Right cardiac atrium (tissue), 5 donors: Measurements from ENCODE around the gene HNRNPUL2. TPM values are rescaled to one million over a fixed set of nuclear protein-coding genes. Genes with fewer than 3 reads are reported as not detected.

Experiments
- ATAC-seq, 2 donors: fragments of 200-7000 bp; cut with Tn5 transposase; one replicate each; pipeline versions ENCODE4 v1.8.0 to v1.9.1; 2020; ENCODE audit warnings: moderate library complexity in 2 of 2, mild to moderate bottlenecking in 1 of 2
- DNase-seq, 3 donors: peaks; one replicate each; pipeline ENCODE4 v3.0.0-alpha.2; 2020
- H3K27ac ChIP-seq: one replicate; pipeline ENCODE4 v1.5.1; 2013; ENCODE audit warnings: mild to moderate bottlenecking, low read length, control low read depth, moderate library complexity
- H3K27me3 ChIP-seq: one replicate; pipeline ENCODE4 v1.6.1; 2013; ENCODE audit not compliant: control insufficient read depth, insufficient read depth
- H3K4me1 ChIP-seq: one replicate; pipeline ENCODE4 v1.6.1; 2013; ENCODE audit warnings: low read length; ENCODE audit not compliant: control insufficient read depth, insufficient read depth
- H3K4me3 ChIP-seq: one replicate; pipeline ENCODE4 v1.5.1; 2013; ENCODE audit warnings: low read length, control low read depth
- H3K9me3 ChIP-seq: one replicate; pipeline ENCODE4 v1.6.1; 2013; ENCODE audit warnings: low read length; ENCODE audit not compliant: control insufficient read depth
- WGBS: extraction: QIAGEN DNeasy Blood & Tissue Kit; methylation state at CpG from one replicate; pipeline ENCODE4 v1.1.7; 2013; 5-methylcytosine and 5-hydroxymethylcytosine counted together
- intact Hi-C, 4 donors: fragments of 100-400 bp; cut with DNase I; formaldehyde crosslinking; loops; one replicate each; pipeline versions ENCODE4 v1.11.0 to v1.14.0; 2022 to 2023
- polyA plus RNA-seq: library from polyadenylated mRNA; stranded (reverse); fragments of 200-250 nt; gene quantifications from one replicate; pipeline ENCODE4 v1.2.3, GENCODE V29; 2013
- total RNA-seq, 4 donors: library from RNA; stranded (reverse); fragmentation: NEBNext Ultra II Directional; extraction: Animal tissue kit (Norgen Biotek cat#: 25700); gene quantifications; one replicate each; pipeline ENCODE4 v1.2.1, GENCODE V29; 2021
- donor health status: healthy with polysubstance abuse.
- donor health status: DM: no; HTN: yes; CAD: no.
- donor health status: DM: no; HTN: no; CAD: no.
- donor health status: DM: no; HTN: yes; CAD: no; lungs with severe emphysema.
- donor health status: DM: yes; HTN: yes; CAD: no.

HNRNPUL2 gene
- total and polyA plus RNA-seq, 5 donors: 29.3 to 37.2 (median 34.7) TPM

DNA sequence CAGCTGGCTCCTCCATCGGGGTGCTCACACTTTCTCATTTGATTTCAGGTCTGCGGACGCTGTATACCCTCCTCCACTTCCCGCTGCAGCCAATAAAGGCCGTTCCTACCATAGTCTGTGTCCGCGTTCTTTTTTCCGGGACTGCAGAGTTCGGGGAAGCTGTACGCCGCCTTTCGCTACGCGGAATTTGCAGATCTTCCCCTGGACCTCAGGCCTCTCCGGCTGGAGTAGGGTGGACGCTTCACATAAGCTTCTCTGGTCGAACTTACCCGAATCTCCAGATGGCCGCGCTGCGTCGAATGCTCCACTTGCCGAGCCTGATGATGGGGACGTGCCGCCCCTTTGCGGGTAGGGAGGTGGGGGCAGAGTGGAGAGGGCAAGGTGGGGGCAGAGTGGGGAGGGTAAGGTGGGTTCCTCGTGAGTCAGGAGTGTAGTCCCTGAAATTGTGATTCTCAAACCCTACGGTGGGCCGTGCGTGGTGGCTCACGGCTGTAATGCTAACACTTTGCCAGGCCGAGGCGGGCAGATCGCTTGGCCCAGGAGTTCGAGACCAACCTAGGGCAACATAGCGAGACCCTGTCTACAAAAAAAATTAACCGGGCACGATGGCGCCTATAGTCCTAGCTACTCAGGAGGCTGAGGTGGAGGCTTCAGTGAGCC is 61.5 kb downstream of the HNRNPUL2 start:
- intact Hi-C loops: no loop called here

DNA sequence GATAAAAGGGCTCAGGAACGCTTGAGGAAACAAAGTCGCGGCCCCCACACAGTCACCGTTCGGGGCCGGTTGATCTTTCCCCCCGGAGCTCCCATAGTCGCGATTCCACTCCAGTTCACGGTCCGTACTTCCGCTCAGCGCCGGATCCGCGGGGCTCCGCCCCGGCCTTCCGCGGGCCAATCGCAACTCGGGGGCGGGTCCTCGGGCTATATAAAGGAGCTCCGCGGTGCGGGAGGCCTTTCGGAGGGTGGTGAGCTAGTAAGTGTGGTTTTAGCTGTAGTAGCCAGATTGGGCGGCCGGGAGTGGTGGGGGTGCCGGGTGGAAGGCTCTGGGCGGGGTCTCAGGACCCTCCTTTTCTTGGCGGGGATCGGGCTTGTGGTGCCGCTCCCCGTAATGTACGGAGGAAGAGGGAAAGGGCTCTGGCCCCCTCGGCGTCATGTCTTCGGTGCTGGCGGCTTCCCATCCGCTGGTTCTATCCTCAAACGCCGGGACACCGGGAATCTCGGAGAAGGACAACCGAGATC is 62.1 kb downstream of the HNRNPUL2 start, which contains the start of the genes C11orf98 and CSKMT:
Gene C11orf98, minus strand, starts transcription at position 136 of the 524 bp plus-strand sequence. Its CDS starts 41 bp downstream, at position 95.
Gene CSKMT, plus strand, starts transcription at position 238 of the 524 bp plus-strand sequence. CDS start 568 bp downstream, outside the sequence.
- WGBS: under 1% methylated on average over 47 of the region's 47 CpGs
- Histone ChIP-seq H3K4me1 (peaks cover 9% of the 10 kb centered on the region), H3K27me3 (no peaks in the 10 kb centered on the region), H3K9me3 (no peaks in the 10 kb centered on the region), H3K4me3 (peak within 1 kb of the TSS; percentile 89), H3K27ac (peak within 1 kb of the TSS; percentile 97)
- ATAC-seq (peak; percentile 97 to 98), DNase-seq (peak; percentile 96 to 97 (median 97))
- intact Hi-C loops: no loop called here

More for the DNA sequence above, 61.5 kb downstream of the HNRNPUL2 start:
- Histone ChIP-seq H3K27me3 (no peaks in the 10 kb centered on the region), H3K4me3 (peak overlapping the region; percentile 89), H3K4me1 (peaks cover 9% of the 10 kb centered on the region), H3K9me3 (no peaks in the 10 kb centered on the region), H3K27ac (peak overlapping the region; percentile 97)
- DNase-seq (peak; percentile 50 to 84 (median 84)), ATAC-seq (peak; percentile 59 to 62)
- WGBS: 3% methylated on average over 39 of the region's 39 CpGs

DNA sequence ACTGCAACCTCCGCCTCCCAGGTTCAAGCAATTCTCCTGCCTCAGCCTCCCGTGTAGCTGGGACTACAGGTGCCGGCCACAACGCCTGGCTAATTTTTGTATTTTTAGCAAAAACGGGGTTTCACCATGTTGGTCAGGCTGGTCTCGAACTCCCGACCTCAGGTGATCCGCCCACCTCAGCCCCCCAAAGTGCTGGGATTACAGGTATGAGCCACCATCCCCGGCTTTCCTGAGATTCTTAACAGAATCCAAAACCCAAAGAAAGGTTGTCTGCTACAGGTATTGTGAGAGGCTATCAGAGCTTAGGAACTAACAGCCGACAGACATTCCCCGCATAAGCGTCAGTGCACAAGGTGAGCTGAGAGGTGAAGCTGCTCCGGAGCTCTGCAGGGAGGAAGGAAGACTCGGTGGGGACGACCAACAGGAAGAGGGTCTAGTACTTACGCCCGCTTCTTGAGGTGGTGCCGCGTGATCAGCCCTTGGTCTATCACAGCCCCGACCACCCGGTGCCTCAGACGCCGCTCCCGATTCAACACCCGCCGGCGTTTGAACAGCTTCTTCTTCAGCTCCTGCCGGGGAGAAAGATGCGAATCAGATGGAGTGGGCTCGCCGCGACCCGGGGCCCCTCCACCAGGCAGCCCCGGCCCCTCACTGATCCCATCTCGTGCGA is 62.7 kb downstream of the HNRNPUL2 start:
- 3% methylated on average over 36 of the region's 36 CpGs for WGBS
- intact Hi-C loops: no loop called here
- DNase-seq (no peak), ATAC-seq (peak; percentile 25 to 39)
- H3K4me1 ChIP-seq: peaks cover 9% of the 10 kb centered on the region
- H3K27me3 ChIP-seq: no peaks in the 10 kb centered on the region
- peak overlapping the region; percentile 89 for H3K4me3 ChIP-seq
- H3K9me3 ChIP-seq: no peaks in the 10 kb centered on the region
- peak overlapping the region; percentile 91 for H3K27ac ChIP-seq

Other genes starting within 250 kb of the HNRNPUL2 start
- gene AHNAK, start 180.7 kb downstream of the HNRNPUL2 start, total RNA-seq: 100 to 1,000 TPM; 289 to 371 (median 320) TPM
- 78.1 TPM for gene AHNAK, start 180.7 kb downstream of the HNRNPUL2 start, polyA plus RNA-seq
- 1,000 to 10,000 TPM in 1 of 4 donors, 100 to 1,000 TPM in 3; 807 to 1,060 (median 897) TPM for gene EEF1G, start 153.6 kb downstream of the HNRNPUL2 start, total RNA-seq
- 770 TPM for gene EEF1G, start 153.6 kb downstream of the HNRNPUL2 start, polyA plus RNA-seq
- gene TUT1, start 135.9 kb downstream of the HNRNPUL2 start, total RNA-seq: 10 to 100 TPM in 3 of 4 donors, 1 to 10 TPM in 1; 8.0 to 15.3 (median 11.5) TPM
- gene TUT1, start 135.9 kb downstream of the HNRNPUL2 start, polyA plus RNA-seq: 10.7 TPM
- gene MTA2, start 125.6 kb downstream of the HNRNPUL2 start, total RNA-seq: 10 to 100 TPM; 34.8 to 47.6 (median 38.3) TPM
- gene MTA2, start 125.6 kb downstream of the HNRNPUL2 start, polyA plus RNA-seq: 24.1 TPM
- gene EML3, start 114.7 kb downstream of the HNRNPUL2 start, total RNA-seq: 10 to 100 TPM; 23.5 to 33.3 (median 26.7) TPM
- 23.9 TPM for gene EML3, start 114.7 kb downstream of the HNRNPUL2 start, polyA plus RNA-seq
- gene ROM1, start 114.2 kb downstream of the HNRNPUL2 start, total RNA-seq: 1 to 10 TPM; 6.1 to 7.9 (median 6.6) TPM
- gene ROM1, start 114.2 kb downstream of the HNRNPUL2 start, polyA plus RNA-seq: 7.9 TPM
- gene B3GAT3, start 105.5 kb downstream of the HNRNPUL2 start, total RNA-seq: 10 to 100 TPM; 10.7 to 23.1 (median 16.7) TPM
- gene B3GAT3, start 105.5 kb downstream of the HNRNPUL2 start, polyA plus RNA-seq: 18.7 TPM
- gene GANAB, start 80.8 kb downstream of the HNRNPUL2 start, total RNA-seq: 100 to 1,000 TPM; 112 to 137 (median 122) TPM
- 66.5 TPM for gene GANAB, start 80.8 kb downstream of the HNRNPUL2 start, polyA plus RNA-seq
- 10 to 100 TPM; 10.4 to 13.3 (median 11.8) TPM for gene INTS5, start 74.2 kb downstream of the HNRNPUL2 start, total RNA-seq
- 6.1 TPM for gene INTS5, start 74.2 kb downstream of the HNRNPUL2 start, polyA plus RNA-seq
- 10 to 100 TPM; 30.6 to 41.1 (median 35.2) TPM for gene C11orf98, start 62.2 kb downstream of the HNRNPUL2 start, total RNA-seq
- 79.7 TPM for gene C11orf98, start 62.2 kb downstream of the HNRNPUL2 start, polyA plus RNA-seq
- gene CSKMT, start 62.1 kb downstream of the HNRNPUL2 start, total RNA-seq: 1 to 10 TPM; 6.6 to 9.5 (median 7.3) TPM
- 5.2 TPM for gene CSKMT, start 62.1 kb downstream of the HNRNPUL2 start, polyA plus RNA-seq
- gene UQCC3, start 55.8 kb downstream of the HNRNPUL2 start, total RNA-seq: 1 to 10 TPM; 5.2 to 8.6 (median 6.5) TPM
- gene UQCC3, start 55.8 kb downstream of the HNRNPUL2 start, polyA plus RNA-seq: 12.9 TPM
- 1 to 10 TPM; 3.2 to 5.8 (median 3.6) TPM for gene LBHD1, start 55.2 kb downstream of the HNRNPUL2 start, total RNA-seq
- gene LBHD1, start 55.2 kb downstream of the HNRNPUL2 start, polyA plus RNA-seq: 7.3 TPM
- gene UBXN1, start 48.4 kb downstream of the HNRNPUL2 start, total RNA-seq: 10 to 100 TPM; 76.6 to 95.7 (median 83.6) TPM
- 101 TPM for gene UBXN1, start 48.4 kb downstream of the HNRNPUL2 start, polyA plus RNA-seq
- 1 to 10 TPM; 1.4 to 3.3 (median 2.3) TPM for gene LRRN4CL, start 37.9 kb downstream of the HNRNPUL2 start, total RNA-seq
- 3.0 TPM for gene LRRN4CL, start 37.9 kb downstream of the HNRNPUL2 start, polyA plus RNA-seq
- 10 to 100 TPM; 20.0 to 27.6 (median 26.5) TPM for gene BSCL2, start 20.0 kb downstream of the HNRNPUL2 start, total RNA-seq
- gene BSCL2, start 20.0 kb downstream of the HNRNPUL2 start, polyA plus RNA-seq: 34.3 TPM
- gene GNG3, start 19.8 kb downstream of the HNRNPUL2 start, total RNA-seq: not detected
- 0.57 TPM for gene GNG3, start 19.8 kb downstream of the HNRNPUL2 start, polyA plus RNA-seq
- 10 to 100 TPM; 11.7 to 17.0 (median 14.6) TPM for gene TTC9C, start 1.0 kb upstream of the HNRNPUL2 start, total RNA-seq
- 18.4 TPM for gene TTC9C, start 1.0 kb upstream of the HNRNPUL2 start, polyA plus RNA-seq
- 10 to 100 TPM in 2 of 4 donors, 1 to 10 TPM in 2; 7.8 to 14.5 (median 9.5) TPM for gene ZBTB3, start 26.7 kb upstream of the HNRNPUL2 start, total RNA-seq
- gene ZBTB3, start 26.7 kb upstream of the HNRNPUL2 start, polyA plus RNA-seq: 4.0 TPM
- 10 to 100 TPM; 34.4 to 43.3 (median 37.4) TPM for gene POLR2G, start 34.1 kb upstream of the HNRNPUL2 start, total RNA-seq
- gene POLR2G, start 34.1 kb upstream of the HNRNPUL2 start, polyA plus RNA-seq: 51.1 TPM
- gene TAF6L, start 43.9 kb upstream of the HNRNPUL2 start, total RNA-seq: 10 to 100 TPM in 1 of 4 donors, 1 to 10 TPM in 3; 8.0 to 17.1 (median 9.6) TPM
- 10.4 TPM for gene TAF6L, start 43.9 kb upstream of the HNRNPUL2 start, polyA plus RNA-seq
- 10 to 100 TPM; 19.2 to 21.8 (median 19.7) TPM for gene TMEM179B, start 59.9 kb upstream of the HNRNPUL2 start, total RNA-seq
- 29.7 TPM for gene TMEM179B, start 59.9 kb upstream of the HNRNPUL2 start, polyA plus RNA-seq
- 10 to 100 TPM; 12.7 to 17.2 (median 16.3) TPM for gene TMEM223, start 64.5 kb upstream of the HNRNPUL2 start, total RNA-seq
- 29.5 TPM for gene TMEM223, start 64.5 kb upstream of the HNRNPUL2 start, polyA plus RNA-seq
- 10 to 100 TPM; 40.3 to 56.4 (median 47.1) TPM for gene NXF1, start 78.0 kb upstream of the HNRNPUL2 start, total RNA-seq
- gene NXF1, start 78.0 kb upstream of the HNRNPUL2 start, polyA plus RNA-seq: 45.8 TPM
- 10 to 100 TPM; 20.1 to 27.8 (median 21.8) TPM for gene STX5, start 104.6 kb upstream of the HNRNPUL2 start, total RNA-seq
- gene STX5, start 104.6 kb upstream of the HNRNPUL2 start, polyA plus RNA-seq: 14.4 TPM
- not detected for gene TEX54, start 105.4 kb upstream of the HNRNPUL2 start, total RNA-seq
- not detected for gene TEX54, start 105.4 kb upstream of the HNRNPUL2 start, polyA plus RNA-seq
- gene WDR74, start 112.1 kb upstream of the HNRNPUL2 start, total RNA-seq: 10 to 100 TPM; 24.8 to 28.7 (median 26.6) TPM
- 17.9 TPM for gene WDR74, start 112.1 kb upstream of the HNRNPUL2 start, polyA plus RNA-seq
- 10 to 100 TPM; 40.2 to 64.1 (median 40.5) TPM for gene SLC3A2, start 153.4 kb upstream of the HNRNPUL2 start, total RNA-seq
- gene SLC3A2, start 153.4 kb upstream of the HNRNPUL2 start, polyA plus RNA-seq: 28.1 TPM
- under 1 TPM in 2 of 4 donors, not detected in 2; 0.09 to 0.24 TPM for gene CHRM1, start 193.9 kb upstream of the HNRNPUL2 start, total RNA-seq
- gene CHRM1, start 193.9 kb upstream of the HNRNPUL2 start, polyA plus RNA-seq: 0.07 TPM